Natural killer cell treated with Interleukin-12 subunit alpha and Interleukin-12 subunit beta and Interleukin-15 and Interleukin-18, amount 100 ng/mL, for 72 hours (primary cell): Measurements from ENCODE around the gene METTL24. TPM values are rescaled to one million over a fixed set of nuclear protein-coding genes. Genes with fewer than 3 reads are reported as not detected.
"Not testable (repeated sequence)": the region's sequence is repeated elsewhere in the genome, so short reads cannot be mapped to it uniquely, and the experiment has no call there.

Experiments
- ATAC-seq, 2 donors: fragments of 150-1000 bp; cut with Tn5 transposase in 1 of 2; sonication (Bioruptor Pico), chemical (Tn5 transposase) in 1 of 2; 2 replicates each; pipeline ENCODE4 v1.10.0; 2021
- DNase-seq: peaks from one replicate; pipeline ENCODE4 v3.0.0; 2022; ENCODE audit warnings: low spot score
- H3K27ac Mint-ChIP-seq, 2 donors: 1 replicate in 1 of 2; 2 replicates in 1 of 2; pipeline ENCODE4 v1.8.0; 2022; ENCODE audit warnings: mixed read lengths in 2 of 2, mild to moderate bottlenecking in 1 of 2, moderate library complexity in 1 of 2
- H3K27me3 Mint-ChIP-seq, 2 donors: 1 replicate in 1 of 2; 2 replicates in 1 of 2; pipeline ENCODE4 v1.8.0; 2022; ENCODE audit warnings: mixed read lengths in 2 of 2
- H3K36me3 Mint-ChIP-seq: one replicate; pipeline ENCODE4 v1.8.0; 2022; ENCODE audit warnings: mixed read lengths
- H3K4me1 Mint-ChIP-seq, 2 donors: 1 replicate in 1 of 2; 2 replicates in 1 of 2; pipeline ENCODE4 v1.8.0; 2022; ENCODE audit warnings: low read depth in 2 of 2, mixed read lengths in 2 of 2, mild to moderate bottlenecking in 1 of 2
- H3K4me3 Mint-ChIP-seq: one replicate; pipeline ENCODE4 v1.8.0; 2022; ENCODE audit warnings: mixed read lengths
- H3K9me3 Mint-ChIP-seq: 2 replicates; pipeline ENCODE4 v1.8.0; 2022; ENCODE audit warnings: mixed read lengths
- total RNA-seq, 2 donors: library from RNA; stranded (reverse); gene quantifications; one replicate each; pipeline ENCODE4 v1.2.3, GENCODE V29; 2022

METTL24 gene
- total RNA-seq, 2 donors from 2014 or later = not detected

- H3K36me3 Mint-ChIP-seq, H3K4me1 Mint-ChIP-seq, DNase-seq, H3K9me3 Mint-ChIP-seq, H3K4me3 Mint-ChIP-seq, H3K27ac Mint-ChIP-seq, ATAC-seq: not testable (repeated sequence)
- H3K27me3 Mint-ChIP-seq = peaks cover 3 to 26% of the 10 kb centered on the region in 2 donors
Observed at GRCh38 chr6:110272781-110273180, 85.4 kb downstream of the METTL24 start.

GRCh38 chr6:110271732-110272022 is 86.5 kb downstream of the METTL24 start:
- no peak for ATAC-seq
- Mint-ChIP-seq H3K27ac (no peak overlapping the region), H3K9me3 (no peaks in the 10 kb centered on the region), H3K4me1 (peaks cover 0 to 3% of the 10 kb centered on the region in 2 donors), H3K36me3 (no peaks in the 10 kb centered on the region), H3K27me3 (peaks cover 3 to 26% of the 10 kb centered on the region in 2 donors), H3K4me3 (no peak overlapping the region)
- no peak for DNase-seq

- no peak overlapping the region for H3K27ac Mint-ChIP-seq
- H3K9me3 Mint-ChIP-seq = no peaks in the 10 kb centered on the region
- peaks cover 0 to 4% of the 10 kb centered on the region in 2 donors for H3K4me1 Mint-ChIP-seq
- no peaks in the 10 kb centered on the region for H3K36me3 Mint-ChIP-seq
- H3K27me3 Mint-ChIP-seq = peaks cover 3 to 18% of the 10 kb centered on the region in 2 donors
- DNase-seq (no peak), ATAC-seq (no peak)
- no peak overlapping the region for H3K4me3 Mint-ChIP-seq
Observed at GRCh38 chr6:110270165-110270564, 88.0 kb downstream of the METTL24 start.

DNA sequence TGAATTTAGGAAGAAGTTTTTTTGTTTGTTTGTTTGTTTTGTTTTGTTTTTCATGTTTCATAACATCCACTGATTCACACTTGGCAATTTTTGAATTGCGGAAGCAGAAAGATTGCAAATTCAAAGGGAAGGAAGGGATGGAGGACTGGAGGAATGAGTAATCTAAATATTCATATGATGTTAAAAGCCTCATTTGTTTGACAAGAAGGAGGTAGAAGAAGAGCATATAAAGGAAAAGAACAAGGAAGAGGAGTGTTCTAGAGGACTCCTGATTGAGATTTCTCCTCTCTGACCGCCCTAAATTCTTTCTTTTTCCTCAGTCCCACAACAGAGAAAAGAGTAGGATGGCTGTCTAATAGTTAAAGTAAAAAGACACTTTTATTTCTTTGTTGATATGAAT is 88.5 kb downstream of the METTL24 start:
- DNase-seq (no peak), ATAC-seq (no peak)
- H3K4me1 Mint-ChIP-seq = peaks cover 0 to 2% of the 10 kb centered on the region in 2 donors
- H3K4me3 Mint-ChIP-seq = no peak overlapping the region
- no peaks in the 10 kb centered on the region for H3K36me3 Mint-ChIP-seq
- H3K27ac Mint-ChIP-seq = no peak overlapping the region
- H3K9me3 Mint-ChIP-seq = no peaks in the 10 kb centered on the region
- peaks cover 3 to 16% of the 10 kb centered on the region in 2 donors for H3K27me3 Mint-ChIP-seq

- H3K27me3 Mint-ChIP-seq = peaks cover 0 to 7% of the 10 kb centered on the region in 2 donors
- ATAC-seq (no peak), DNase-seq (no peak)
- peaks cover under 1% of the 10 kb centered on the region for H3K36me3 Mint-ChIP-seq
- H3K4me1 Mint-ChIP-seq = peaks cover 0 to 2% of the 10 kb centered on the region in 2 donors
- H3K9me3 Mint-ChIP-seq = no peaks in the 10 kb centered on the region
- H3K4me3 Mint-ChIP-seq = no peak overlapping the region
- no peak overlapping the region for H3K27ac Mint-ChIP-seq
Observed at GRCh38 chr6:110266996-110267395, 91.2 kb downstream of the METTL24 start.

DNA sequence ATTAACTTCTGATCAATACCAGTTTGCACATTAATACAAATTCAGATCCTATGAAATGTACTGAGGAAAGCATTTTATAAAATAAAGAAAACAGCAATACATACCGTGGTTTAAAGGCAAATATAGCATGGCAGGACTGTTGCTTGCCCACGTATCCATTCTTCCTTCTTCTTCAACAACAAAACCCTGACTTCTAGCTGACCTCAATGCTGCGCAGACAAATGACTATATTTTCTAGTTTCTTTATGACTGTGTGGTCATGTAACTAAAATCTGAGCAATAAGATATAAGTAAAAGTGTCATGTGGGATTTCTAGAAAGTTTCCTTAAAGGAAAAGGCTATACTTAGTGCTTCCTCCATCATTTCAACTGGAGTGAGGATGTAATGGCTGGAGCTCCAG is 92.9 kb downstream of the METTL24 start:
- ATAC-seq (no peak), DNase-seq (no peak)

DNA sequence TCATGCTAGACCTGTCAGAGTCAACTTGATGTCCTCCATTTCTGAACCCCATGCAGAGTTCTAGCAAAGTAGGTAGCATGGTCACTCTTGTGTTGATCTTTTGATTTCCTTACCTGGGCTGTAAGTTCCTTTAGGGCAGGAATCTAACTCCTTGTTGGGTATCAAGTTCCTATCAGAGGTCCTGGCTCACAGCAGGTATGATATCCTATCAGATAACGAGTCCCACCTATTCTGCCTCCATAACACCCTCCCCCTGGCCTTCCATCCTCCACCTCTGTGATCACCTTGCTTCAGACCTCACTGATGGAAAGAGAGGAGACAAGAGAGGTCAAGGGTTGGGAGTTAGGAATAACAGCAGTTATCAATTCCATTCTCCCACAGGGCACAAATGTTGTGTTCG is 101.8 kb downstream of the METTL24 start:
- no peak overlapping the region for H3K27ac Mint-ChIP-seq
- no peak overlapping the region for H3K4me3 Mint-ChIP-seq
- peaks cover 12% of the 10 kb centered on the region in 2 donors for H3K27me3 Mint-ChIP-seq
- ATAC-seq (no peak), DNase-seq (no peak)
- H3K36me3 Mint-ChIP-seq = peaks cover 9% of the 10 kb centered on the region
- H3K9me3 Mint-ChIP-seq = peaks cover 3% of the 10 kb centered on the region
- H3K4me1 Mint-ChIP-seq = no peaks in the 10 kb centered on the region

More for the DNA sequence above, 92.9 kb downstream of the METTL24 start:
- H3K27me3 Mint-ChIP-seq = peaks cover 3 to 18% of the 10 kb centered on the region in 2 donors
- H3K36me3 Mint-ChIP-seq = peaks cover 10% of the 10 kb centered on the region
- peaks cover 0 to 2% of the 10 kb centered on the region in 2 donors for H3K4me1 Mint-ChIP-seq
- H3K9me3 Mint-ChIP-seq = peaks cover 8% of the 10 kb centered on the region
- H3K27ac Mint-ChIP-seq = no peak overlapping the region
- no peak overlapping the region for H3K4me3 Mint-ChIP-seq

DNA sequence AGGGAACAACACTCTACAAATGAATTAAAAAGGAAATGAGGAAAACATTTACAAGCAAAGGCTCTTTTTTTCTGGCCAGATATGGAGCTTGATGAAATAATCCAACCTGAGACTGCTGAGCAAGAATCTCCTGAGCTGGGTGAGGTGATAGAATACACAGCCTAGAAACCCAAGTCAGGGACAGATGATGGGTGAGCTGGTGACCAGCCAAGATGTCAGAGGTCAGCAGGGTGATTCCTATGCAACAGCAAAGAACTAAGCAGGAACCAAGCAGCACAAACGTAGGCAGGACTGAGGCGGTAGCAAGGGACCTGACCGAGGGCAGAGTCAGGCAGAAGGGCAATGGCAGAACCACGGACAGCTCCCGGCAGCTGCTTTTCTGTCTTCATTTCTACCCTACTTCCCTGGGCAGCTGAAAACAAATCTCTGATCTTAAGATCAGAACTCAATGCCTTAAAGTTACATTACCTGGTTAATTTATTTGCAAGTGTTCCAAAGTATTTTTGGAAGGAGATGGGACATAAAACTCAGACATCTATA is 102.9 kb downstream of the METTL24 start:
- Mint-ChIP-seq H3K36me3 (peaks cover 6% of the 10 kb centered on the region), H3K27ac (no peak overlapping the region), H3K9me3 (no peaks in the 10 kb centered on the region), H3K4me3 (no peak overlapping the region), H3K4me1 (no peaks in the 10 kb centered on the region), H3K27me3 (peaks cover 8 to 12% of the 10 kb centered on the region in 2 donors)
- ATAC-seq (no peak), DNase-seq (no peak)

DNA sequence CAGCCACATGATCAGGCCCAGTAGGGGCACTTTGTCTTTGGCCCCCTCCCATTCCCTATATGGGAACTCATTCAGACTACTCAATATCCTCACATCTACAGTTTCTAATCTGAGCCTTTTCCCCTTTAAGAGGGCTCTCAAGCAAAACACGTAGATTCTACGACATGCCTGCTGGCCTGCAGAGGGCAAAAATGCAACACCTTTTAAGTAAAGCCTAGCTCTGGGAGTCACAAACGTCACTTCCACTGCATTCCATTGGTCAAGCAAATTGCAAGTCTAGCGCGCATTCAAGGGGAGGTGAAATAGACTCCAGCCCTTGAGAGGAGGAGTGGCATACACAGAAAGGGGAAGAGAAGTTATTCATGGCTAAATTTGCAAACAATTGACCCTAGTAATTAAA is 107.3 kb downstream of the METTL24 start:
- H3K36me3 Mint-ChIP-seq = no peaks in the 10 kb centered on the region
- no peak for ATAC-seq
- H3K27ac Mint-ChIP-seq = no peak overlapping the region
- peaks cover 0 to 6% of the 10 kb centered on the region in 2 donors for H3K27me3 Mint-ChIP-seq
- H3K4me1 Mint-ChIP-seq = no peaks in the 10 kb centered on the region
- no peaks in the 10 kb centered on the region for H3K9me3 Mint-ChIP-seq
- H3K4me3 Mint-ChIP-seq = no peak overlapping the region
- DNase-seq = no peak

GRCh38 chr6:110250058-110250457 is 108.1 kb downstream of the METTL24 start:
- peaks cover 0 to under 1% of the 10 kb centered on the region in 2 donors for H3K27me3 Mint-ChIP-seq
- no peaks in the 10 kb centered on the region for H3K9me3 Mint-ChIP-seq
- ATAC-seq = no peak
- no peaks in the 10 kb centered on the region for H3K36me3 Mint-ChIP-seq
- no peak overlapping the region for H3K27ac Mint-ChIP-seq
- H3K4me3 Mint-ChIP-seq = no peak overlapping the region
- H3K4me1 Mint-ChIP-seq = no peaks in the 10 kb centered on the region
- no peak for DNase-seq

GRCh38 chr6:110246900-110247546 is 111.1 kb downstream of the METTL24 start:
- H3K4me1 Mint-ChIP-seq = no peaks in the 10 kb centered on the region
- ATAC-seq (no peak), DNase-seq (no peak)
- H3K36me3 Mint-ChIP-seq = no peaks in the 10 kb centered on the region
- no peaks in the 10 kb centered on the region for H3K27me3 Mint-ChIP-seq
- no peak overlapping the region for H3K27ac Mint-ChIP-seq
- H3K4me3 Mint-ChIP-seq = no peak overlapping the region
- H3K9me3 Mint-ChIP-seq = no peaks in the 10 kb centered on the region

- Mint-ChIP-seq H3K27me3 (no peaks in the 10 kb centered on the region), H3K27ac (no peak overlapping the region)
Observed at GRCh38 chr6:110246378-110246777, 111.8 kb downstream of the METTL24 start.

DNA sequence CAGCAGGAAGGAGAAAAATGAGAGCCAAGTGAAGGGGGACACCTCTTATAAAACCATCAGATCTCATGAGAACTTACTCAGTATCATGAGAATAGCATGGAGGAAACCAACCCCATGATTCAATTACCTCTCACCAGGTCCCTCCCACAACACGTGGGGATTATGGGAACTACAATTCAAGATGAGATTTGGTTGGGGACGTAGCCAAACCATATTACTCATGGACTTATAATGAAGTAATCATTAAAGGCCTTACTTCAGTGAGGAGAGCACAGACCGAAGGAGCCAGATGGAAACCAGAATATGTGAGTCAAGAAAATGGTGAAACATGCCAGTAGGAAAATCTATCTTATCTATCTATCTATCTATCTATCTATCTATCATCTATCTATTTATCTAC is 113.5 kb downstream of the METTL24 start:
- not testable (repeated sequence) for H3K4me1 Mint-ChIP-seq, H3K27me3 Mint-ChIP-seq, H3K27ac Mint-ChIP-seq, ATAC-seq, H3K4me3 Mint-ChIP-seq, DNase-seq, H3K36me3 Mint-ChIP-seq, H3K9me3 Mint-ChIP-seq

More at GRCh38 chr6:110246378-110246777, 111.8 kb downstream of the METTL24 start:
- H3K9me3 Mint-ChIP-seq = no peaks in the 10 kb centered on the region
- no peaks in the 10 kb centered on the region for H3K36me3 Mint-ChIP-seq
- DNase-seq (no peak), ATAC-seq (no peak)
- H3K4me1 Mint-ChIP-seq = no peaks in the 10 kb centered on the region
- no peak overlapping the region for H3K4me3 Mint-ChIP-seq

- Mint-ChIP-seq H3K9me3 (no peaks in the 10 kb centered on the region), H3K27me3 (no peaks in the 10 kb centered on the region), H3K4me1 (peaks cover 0 to 3% of the 10 kb centered on the region in 2 donors), H3K27ac (no peak overlapping the region), H3K36me3 (no peaks in the 10 kb centered on the region), H3K4me3 (no peak overlapping the region)
- DNase-seq (no peak), ATAC-seq (no peak)
Observed at GRCh38 chr6:110239526-110240274, 118.4 kb downstream of the METTL24 start.
